T-helper 1 cell treated with Interleukin-12 subunit alpha and Interleukin-12 subunit beta and Interleukin-4 antibody, amounts not matched to agents 30 ng/mL and 1 ng/mL, for 36 hours (primary cell): Measurements from ENCODE around the gene GREB1. TPM values are rescaled to one million over a fixed set of nuclear protein-coding genes. Genes with fewer than 3 reads are reported as not detected.

Experiments
- intact Hi-C: fragments of 100-400 bp; cut with micrococcal nuclease; formaldehyde crosslinking; loops from one replicate; pipeline ENCODE4 v1.15.1; 2024
- total RNA-seq: library from RNA; stranded (reverse); gene quantifications from 2 replicates; pipeline ENCODE4 v1.2.3, GENCODE V29; 2022

GREB1 gene, protein sequence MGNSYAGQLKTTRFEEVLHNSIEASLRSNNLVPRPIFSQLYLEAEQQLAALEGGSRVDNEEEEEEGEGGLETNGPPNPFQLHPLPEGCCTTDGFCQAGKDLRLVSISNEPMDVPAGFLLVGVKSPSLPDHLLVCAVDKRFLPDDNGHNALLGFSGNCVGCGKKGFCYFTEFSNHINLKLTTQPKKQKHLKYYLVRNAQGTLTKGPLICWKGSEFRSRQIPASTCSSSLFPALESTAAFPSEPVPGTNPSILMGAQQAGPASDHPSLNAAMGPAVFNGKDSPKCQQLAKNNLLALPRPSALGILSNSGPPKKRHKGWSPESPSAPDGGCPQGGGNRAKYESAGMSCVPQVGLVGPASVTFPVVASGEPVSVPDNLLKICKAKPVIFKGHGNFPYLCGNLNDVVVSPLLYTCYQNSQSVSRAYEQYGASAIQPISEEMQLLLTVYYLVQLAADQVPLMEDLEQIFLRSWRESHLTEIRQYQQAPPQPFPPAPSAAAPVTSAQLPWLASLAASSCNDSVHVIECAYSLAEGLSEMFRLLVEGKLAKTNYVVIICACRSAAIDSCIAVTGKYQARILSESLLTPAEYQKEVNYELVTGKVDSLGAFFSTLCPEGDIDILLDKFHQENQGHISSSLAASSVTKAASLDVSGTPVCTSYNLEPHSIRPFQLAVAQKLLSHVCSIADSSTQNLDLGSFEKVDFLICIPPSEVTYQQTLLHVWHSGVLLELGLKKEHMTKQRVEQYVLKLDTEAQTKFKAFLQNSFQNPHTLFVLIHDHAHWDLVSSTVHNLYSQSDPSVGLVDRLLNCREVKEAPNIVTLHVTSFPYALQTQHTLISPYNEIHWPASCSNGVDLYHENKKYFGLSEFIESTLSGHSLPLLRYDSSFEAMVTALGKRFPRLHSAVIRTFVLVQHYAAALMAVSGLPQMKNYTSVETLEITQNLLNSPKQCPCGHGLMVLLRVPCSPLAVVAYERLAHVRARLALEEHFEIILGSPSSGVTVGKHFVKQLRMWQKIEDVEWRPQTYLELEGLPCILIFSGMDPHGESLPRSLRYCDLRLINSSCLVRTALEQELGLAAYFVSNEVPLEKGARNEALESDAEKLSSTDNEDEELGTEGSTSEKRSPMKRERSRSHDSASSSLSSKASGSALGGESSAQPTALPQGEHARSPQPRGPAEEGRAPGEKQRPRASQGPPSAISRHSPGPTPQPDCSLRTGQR (N-terminal part only)
- total RNA-seq = 0.12 and 0.27 TPM in 2 replicates

DNA sequence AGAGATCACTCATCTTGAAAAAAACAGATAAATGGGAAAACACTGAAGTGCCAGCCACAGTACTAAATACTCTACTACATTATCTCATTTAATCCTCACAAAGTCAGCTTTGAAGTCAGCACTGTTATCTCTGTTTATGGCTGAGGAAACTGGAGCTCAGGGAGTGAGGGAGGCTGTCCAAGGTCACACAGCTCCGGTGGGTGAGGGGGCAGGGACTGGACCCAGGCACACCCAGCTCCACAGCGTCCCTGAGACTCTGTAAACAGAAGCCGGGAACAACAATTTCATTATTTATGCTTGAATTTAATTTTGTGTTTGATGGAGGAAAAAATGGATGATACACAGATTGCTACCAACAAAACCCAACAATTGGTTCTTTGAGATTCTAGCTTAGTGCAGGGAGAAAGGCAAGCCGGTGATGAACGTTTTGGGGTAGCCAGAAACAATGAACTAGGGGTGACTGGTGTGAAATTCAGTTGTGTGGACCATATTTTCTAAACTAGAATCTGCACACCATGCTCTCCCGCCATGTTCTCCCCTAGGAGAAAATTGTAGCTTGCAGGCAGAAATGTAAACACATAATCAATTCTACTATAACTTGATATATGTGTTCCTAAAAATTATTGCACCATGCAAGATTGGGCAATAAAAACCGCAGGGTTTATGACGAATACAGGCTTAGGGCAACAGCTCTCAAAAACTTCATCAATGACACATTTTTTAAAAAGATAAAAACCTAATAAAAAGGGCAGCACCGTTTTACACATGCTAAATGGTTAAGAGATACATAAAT lies at the start of gene GREB1:
TSS of gene GREB1 (plus strand) at position 768 of the 793 bp plus-strand sequence. CDS start 22,570 bp downstream, outside the sequence.
- intact Hi-C loops = no loop called here

- intact Hi-C loops = no loop called here
Observed at GRCh38 chr2:11488809-11489208, 45.0 kb upstream of the GREB1 start.

DNA sequence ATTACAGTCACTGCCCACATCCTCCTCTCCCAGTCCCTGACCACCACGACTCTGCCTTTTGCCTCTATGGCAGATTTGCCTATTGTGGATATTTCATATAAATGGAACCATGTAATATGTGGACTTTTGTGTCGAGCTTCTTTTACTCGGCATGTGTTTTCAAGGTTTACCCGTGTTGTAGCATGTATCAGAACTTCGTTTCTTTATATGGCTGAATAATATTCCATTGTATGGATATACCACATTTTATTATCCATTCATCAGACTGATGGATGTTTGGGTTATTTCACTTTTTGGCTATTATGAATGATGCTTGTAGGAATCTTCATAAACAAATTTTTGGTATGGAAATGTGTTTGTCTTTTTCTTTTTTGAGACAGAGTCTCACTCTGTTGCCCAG lies 43.7 kb upstream of the GREB1 start:
- intact Hi-C loops = no loop called here

- intact Hi-C loops = no loop called here
Observed at GRCh38 chr2:11491348-11491933, 42.4 kb upstream of the GREB1 start.

- intact Hi-C loops = no loop called here
Observed at GRCh38 chr2:11492244-11492643, 41.6 kb upstream of the GREB1 start.

- intact Hi-C loops = no loop called here
Observed at GRCh38 chr2:11492720-11493119, 41.1 kb upstream of the GREB1 start.

DNA sequence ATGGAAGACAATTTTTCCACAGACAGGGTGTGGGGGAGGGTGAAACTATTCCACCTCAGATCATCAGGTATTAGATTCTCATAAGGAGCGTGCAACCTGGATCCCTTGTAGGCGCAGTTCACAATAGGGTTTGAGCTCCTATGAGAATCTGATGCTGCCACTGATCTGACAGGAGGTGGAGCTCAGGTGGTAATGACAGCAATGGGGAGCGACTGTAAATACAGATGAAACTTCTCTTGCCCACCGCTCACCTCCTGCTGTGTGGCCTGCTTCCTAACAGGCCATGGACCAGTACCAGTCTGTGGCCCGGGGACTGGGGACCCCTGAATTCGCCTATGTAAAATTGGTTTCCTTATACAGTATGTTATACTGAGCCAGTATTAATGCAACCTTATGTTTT lies 40.6 kb upstream of the GREB1 start:
- intact Hi-C loops = no loop called here

GRCh38 chr2:11494310-11494709 lies 39.5 kb upstream of the GREB1 start:
- intact Hi-C loops = no loop called here

DNA sequence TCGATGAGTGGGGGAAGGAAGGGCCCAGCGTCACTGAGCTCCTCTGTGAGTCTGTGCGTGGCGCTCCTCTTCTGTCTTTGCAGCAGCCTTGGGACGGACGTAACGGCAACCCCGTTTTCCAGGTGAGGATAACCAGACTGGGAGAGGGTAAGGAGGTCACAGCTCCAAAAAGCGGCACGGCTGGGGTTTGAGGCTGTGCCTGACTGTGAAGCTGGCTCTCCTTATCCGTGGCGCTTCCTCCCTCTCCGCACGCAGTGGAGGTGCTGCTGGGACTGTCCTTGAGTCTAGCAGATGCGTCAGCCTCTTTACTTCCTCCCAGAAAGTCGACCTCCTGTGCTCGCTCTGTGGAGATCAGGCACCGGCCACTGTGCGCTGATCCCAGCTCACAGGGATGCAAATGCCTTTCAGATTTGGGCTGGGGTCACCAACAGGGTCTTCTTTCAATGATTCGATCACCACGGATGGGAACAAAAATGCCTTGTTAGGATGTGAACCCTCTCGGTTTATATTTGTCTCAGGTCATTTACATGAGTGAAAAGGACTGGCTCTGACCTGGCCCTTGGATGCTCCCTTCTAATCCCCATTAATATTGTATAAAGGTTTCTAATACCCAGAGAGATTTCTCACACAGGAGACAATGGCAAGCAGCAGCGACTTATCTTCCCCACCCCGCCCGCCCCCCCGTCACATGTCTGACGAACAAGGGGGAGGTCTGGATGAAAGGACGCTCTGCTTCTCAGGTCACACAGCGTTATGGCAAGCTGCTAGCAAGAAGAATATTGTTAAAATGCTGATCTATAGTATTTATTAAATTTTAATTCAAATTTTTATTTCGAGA lies 37.8 kb upstream of the GREB1 start:
- intact Hi-C loops = no loop called here

DNA sequence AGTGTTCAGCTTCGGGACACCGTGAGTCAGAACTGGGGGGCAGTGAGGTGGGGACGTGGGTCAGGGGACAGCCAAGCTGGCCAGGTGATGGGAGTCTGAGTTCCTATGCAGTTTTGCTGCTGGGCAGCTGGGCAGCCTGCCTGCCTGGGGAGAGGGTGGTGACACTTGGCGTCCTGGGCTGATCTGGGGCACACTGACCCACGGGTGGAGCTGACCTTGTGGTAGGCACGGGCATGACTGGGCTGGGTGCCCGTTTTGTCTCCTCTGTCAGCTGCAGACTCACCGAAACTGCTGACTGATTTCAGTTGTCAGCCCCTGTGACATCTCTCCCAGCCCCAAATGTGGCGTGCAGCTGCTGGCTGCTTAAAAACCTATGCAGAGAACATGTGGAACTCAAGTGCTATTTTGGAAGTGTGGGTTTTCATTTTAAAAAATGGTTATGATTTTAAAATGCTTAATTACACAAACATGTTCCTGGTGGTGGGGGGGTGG lies 35.3 kb upstream of the GREB1 start:
- intact Hi-C loops = no loop called here

- intact Hi-C loops = no loop called here
Observed at GRCh38 chr2:11499081-11499743, 34.6 kb upstream of the GREB1 start.

DNA sequence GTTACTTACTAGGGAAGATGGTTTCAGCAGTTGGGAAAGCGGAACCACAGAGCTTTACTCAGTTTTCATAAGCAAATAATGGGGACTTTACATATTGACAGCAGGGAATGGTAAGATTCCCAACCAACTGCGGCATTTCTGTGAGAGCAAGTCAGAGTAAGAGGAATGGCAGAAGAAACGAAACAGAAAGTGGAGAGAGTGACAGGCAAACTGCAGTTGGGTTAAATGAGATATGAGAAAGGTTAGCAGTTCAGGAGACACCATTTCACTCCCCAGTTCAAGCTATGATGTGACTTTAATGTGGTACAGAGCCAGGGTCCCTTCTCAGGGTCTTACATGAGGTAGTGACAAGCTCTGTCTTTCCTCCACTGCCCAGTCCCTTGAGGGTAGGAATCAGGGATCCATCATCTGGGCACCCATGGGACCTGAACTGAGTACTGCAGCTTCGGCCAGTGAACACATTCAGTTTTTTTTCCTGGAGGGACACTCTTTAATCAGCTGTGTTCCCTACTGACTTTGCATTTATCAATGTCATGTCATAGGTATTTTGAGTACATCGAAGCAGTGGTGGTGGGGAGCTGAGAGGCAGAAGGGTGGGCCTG lies 33.0 kb upstream of the GREB1 start:
- intact Hi-C loops = no loop called here

- intact Hi-C loops = no loop called here
Observed at GRCh38 chr2:11502740-11503292, 31.0 kb upstream of the GREB1 start.

DNA sequence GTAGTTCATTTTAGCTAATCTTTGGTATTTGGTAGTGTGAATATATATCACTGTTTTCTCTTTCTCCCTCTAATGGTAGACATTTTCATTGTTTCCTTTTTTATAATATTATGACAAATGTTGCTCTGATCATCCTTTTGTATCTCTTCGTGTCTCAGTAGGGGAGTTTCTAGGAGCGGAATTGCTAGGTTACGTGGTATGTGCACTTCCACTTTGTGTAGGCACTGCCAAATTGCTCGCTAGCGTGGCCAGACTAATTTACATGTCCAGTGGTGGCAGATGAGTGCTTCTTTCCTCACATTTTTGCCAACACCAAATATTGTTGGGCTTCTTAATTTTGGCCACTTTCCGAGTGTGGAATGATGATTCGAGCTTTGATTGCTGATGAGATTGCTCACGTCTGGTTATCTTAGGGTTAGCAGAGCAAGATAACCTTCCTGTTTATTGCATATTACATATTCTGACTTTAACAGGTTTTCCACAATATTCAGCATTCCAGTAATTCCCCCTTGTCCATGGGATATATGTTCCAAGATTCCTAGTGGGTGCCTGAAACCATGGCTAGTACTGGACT lies 30.4 kb upstream of the GREB1 start:
- intact Hi-C loops = no loop called here

GRCh38 chr2:11505652-11506610 lies 27.9 kb upstream of the GREB1 start:
- intact Hi-C loops = no loop called here

DNA sequence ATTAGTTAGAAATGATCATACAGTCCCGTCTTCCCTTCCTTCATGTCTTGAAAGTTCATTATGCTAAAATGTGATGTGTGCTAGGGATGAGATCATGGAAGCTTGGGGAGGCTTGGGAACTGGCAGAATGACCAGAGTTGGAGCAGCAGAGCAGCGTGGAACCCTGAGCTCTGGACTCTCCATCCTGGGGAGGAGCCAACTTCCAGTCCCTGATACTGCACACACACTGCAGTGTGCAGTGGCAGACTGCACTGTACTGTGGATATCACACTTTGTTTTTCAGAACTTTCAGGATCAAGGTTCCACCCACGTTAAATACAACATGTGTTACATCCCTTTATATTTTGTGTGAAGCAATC lies 27.3 kb upstream of the GREB1 start:
- intact Hi-C loops = no loop called here

- intact Hi-C loops = no loop called here
Observed at GRCh38 chr2:11507517-11507916, 26.3 kb upstream of the GREB1 start.
